Stimulated activated CD8-positive, alpha-beta memory T cell treated with anti-CD3 and anti-CD28 coated beads, Interleukin-15, amount 100 ng/mL, for 1 hour (primary cell): ENCODE results near the gene ERC2.

Experiments
- DNase-seq: peaks from one replicate; pipeline ENCODE4 v3.0.0-alpha.2; 2020; ENCODE audit warnings: low read depth

Gene ERC2

DNA sequence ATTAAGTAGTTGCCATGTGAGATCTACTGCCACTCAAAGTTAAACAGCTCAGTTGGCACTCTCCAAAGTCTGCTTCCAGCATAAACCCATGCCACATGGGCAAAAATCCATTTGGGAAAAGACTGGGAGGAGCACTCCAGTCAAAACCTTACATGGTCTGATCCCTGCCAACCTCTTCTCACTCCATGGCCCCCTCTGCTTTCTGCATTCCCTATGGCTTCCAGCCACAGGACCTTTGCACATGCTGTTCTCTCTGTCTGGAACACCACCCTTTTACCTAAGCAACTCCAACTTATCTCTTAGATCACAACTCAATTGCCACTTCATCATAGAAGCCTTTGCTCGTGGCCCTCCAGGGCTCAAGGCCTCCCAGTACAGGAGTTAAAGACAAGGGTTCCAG is 910.7 kb downstream of the ERC2 start:
- DNase-seq, result no peak

DNA sequence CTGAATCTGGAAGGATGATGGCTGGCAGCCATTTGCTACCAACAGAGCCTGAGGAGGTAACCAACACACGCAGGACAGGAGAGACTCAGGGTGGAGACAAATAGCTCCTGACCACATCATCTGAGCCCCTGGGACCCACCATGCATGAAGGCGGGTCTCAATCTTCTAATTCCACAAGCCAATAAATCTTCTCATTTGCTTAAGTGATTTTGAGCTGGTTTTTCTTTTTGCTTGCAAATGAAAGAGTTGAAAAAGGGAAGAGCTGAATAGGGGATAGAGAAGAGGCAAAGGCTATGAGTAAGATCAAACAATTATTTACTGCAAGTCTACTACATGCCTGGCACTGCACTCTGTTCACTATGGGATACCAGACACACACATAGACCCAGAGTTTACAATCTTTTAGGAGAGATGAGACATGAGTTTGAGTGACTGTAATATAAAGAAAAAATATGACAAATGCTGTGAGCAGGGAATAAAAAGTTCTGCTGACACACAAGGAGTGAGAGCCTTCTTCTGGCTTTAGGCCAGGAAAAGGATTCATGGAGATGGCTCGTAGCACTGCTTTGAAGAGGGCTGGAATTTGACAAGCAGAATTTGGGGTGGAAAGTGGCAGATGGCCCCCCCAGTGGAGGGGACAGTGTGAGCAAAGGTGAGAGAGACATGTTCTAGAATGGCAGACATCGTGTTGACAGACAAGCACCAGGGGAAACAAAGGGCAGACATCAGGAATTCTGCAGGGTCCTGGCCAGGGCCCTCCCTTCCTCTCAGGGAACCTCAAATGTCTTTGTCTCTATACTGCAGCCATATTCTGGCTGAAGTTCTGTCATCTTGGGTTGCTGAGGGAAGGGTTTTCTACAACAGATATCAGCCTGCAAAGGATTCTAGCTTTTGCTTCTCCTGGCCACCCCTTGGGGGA is 911.4 kb downstream of the ERC2 start:
- DNase-seq, result no peak

DNA sequence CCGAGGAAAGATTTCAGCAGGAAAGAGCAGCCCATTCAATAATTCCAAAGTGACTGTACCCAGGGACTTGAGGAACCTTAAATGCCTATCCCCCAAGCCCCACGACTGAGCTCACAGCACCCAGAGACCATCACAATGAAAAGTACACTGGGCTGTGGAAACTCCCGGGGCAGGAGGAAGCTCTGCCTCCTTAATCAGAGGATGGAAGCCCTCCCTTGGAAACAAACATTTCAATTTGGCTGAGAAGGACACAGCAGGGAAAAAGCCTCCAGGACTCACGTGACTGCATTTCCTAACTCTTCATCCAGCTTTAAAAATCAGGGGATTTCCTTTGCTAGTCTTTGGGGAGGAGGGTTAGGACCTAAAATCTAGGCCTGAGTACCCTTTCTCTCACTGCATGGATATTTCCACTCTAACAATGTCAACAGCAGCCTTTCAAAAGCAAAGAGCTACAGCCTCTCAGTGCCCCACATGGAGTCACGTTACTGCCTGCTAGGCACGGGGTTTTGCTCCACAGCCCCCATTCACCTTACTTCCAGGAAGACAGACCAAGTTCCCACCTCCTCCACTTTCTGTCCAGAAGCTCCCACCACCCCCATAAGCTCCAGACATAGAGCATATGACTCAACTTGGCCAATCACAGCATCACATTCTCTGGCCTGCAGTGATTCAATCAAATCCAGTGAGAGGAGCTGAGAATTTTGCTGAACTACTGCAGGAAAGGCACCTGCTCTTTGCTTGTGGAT is 912.2 kb downstream of the ERC2 start:
- no peak for DNase-seq

DNA sequence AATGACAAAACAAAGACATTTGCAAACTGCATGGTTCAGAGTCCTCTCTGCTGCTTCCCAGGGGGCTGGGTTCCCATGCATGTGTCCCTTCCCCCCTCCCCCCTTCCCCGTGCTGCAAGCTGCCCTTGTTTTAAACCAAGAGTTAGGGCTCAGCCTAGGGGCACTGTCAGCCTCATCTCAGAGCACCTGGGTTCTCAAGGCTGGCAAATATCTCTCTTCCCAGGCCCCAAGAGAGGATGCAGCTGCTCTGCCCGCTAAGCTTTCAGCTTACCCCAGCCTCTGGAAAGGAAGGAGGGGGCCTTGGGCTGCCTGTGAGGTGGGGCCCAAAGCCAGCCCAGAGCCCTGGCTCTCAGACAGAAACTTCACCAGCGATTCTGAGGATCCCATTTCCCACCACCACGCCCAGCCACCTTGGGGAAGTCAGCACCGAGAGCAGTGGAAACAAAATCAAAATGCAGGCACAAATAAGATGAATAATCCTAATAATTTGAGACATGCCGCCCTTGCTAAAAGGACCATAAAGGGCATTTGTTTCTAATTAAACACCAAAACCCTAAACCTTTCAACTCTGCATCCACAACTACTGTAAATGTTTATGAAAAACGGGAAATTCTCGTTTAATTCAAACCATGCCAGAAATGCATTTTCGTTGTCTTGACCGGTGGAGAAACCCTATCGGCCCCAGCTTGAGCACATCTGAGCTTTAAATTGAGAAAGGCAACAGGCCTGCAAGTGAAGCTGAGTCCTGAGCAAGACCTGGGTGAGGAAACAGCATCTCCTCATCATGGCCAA is 913.4 kb downstream of the ERC2 start:
- DNase-seq, result no peak

DNA sequence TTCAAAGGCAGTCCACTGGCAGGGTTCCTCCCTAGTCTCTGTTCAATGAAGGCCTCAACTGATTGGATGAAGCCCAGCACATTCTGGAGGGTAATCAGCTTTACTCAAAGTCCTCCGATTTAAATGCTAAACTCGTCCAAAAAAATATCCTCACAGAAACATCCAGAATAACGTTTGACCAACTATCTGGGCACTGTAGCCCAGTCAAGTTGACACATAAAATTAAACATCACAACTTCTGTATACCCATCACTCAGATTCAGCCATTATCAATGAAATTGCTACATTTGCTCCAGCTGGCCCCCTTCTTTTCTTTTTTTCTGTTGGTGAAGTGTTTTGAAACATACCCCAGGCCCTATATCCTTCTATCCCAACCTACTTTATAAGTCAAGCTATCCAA is 916.6 kb downstream of the ERC2 start:
- no peak for DNase-seq

DNA sequence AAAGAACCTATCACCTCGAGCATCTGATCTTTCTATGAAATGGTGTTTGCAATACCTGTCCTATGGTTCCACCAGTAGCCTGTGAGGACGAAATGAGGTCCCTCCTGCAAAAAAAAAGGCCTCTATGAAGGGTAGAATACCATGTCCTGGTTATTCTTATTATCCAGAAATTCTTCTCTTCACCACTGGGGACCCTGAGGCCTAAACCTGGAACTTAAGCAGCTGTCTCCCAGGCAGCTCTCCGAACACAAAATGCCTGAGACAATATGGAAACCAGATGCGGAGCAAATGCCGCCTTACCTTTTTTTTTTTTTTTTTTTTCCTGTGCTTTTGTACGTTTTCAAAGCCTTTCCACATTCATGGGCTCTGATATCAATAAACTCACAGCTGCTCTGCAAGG is 919.1 kb downstream of the ERC2 start:
- no peak for DNase-seq

DNA sequence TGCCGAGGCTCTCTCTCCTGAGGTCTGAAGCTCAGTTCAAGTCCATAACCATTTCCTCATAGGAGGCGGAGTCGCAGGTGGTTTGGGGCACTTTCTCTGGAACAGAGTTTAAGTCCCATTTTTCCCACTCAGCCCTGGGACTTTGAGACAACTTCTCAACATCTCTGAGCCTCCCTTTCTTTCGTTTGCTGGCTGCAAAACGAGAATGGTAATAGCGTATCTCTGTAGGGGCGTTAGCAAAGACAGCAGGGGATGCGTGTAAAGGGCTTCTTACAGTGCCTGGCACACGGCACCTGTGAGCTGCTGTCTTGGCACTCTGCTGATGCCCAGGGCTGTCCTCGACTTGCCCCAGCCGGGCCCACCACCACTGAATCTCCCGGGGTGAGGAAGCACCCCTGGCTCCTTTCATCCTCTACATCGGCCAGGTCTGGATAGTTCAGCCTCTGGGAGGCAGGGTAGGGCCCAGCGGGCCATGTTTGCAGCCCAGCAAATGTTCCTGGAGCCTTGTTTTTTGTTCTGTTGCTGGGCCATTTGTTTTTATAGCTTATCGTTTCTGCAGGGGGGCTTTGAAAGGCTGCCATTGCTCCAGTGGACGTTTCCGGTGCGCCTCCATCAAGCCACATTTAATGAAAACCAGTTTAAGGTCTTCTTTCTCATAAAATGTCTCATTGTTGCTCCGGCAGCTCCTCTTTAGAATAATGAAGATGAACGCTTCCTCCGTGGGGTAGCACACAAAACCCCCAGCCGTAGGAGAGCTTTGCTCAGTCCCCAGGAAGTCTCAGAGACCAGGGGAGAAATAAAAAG is 921.2 kb downstream of the ERC2 start:
- DNase-seq, result no peak

DNA sequence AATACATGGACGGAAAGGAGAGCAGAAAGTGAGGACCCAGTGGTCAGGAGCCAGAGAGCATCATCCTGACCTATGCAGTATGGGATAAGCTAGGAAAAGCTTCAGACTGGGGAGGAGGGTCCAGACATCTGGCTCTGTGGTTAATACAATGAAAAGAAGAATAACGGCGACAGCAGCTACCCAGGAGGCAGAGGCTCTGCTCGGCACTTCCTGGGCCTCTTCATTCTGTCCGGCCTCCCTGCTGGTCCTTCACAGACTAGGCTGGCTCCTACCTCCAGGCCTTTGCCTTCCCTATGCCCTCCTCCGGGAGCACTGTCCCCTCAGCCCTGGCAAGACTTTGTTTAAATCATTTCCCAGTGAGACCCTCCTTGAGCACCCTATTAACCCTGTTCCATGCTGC is 922.3 kb downstream of the ERC2 start:
- no peak for DNase-seq

DNA sequence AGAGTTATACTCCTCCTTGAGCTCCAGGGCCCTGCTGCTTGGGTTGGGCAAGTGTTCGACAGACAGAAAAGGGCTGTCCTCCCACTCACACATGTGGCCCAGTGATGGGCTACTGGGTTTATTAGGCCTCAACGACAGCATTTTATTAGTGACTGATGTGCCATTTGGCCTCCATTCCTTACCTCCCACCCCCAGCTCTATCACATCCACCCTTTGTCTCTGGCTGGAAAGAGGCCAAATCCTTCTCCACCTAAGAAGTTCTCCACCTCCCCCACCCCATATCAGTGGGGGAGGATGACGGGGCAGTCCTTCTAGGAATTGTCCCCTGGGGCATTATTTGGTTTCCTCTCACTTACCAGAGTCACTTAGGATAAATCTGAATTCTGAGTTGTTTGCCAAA is 924.0 kb downstream of the ERC2 start:
- DNase-seq, result no peak

DNA sequence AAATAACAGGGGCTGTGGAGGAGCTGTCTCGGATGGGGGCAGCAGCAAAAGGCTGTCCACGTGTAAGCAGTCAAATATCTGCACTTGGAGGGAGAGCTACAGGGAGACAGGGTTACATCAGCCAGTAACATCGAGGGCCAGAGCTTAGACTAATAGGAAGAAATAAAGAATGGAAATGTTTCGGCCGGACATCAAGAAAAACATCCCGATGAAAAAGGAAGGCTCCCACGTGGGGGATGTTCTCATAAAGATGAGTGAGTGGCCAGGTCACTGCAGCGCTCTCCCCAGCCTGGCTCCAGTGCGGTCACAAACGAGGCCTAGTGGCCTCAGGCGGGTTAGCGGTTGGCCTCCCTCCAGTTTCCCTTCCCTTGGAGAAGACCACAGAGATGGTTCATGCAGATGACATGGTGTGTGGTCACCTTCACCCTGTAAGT is 925.1 kb downstream of the ERC2 start:
- no peak for DNase-seq

DNA sequence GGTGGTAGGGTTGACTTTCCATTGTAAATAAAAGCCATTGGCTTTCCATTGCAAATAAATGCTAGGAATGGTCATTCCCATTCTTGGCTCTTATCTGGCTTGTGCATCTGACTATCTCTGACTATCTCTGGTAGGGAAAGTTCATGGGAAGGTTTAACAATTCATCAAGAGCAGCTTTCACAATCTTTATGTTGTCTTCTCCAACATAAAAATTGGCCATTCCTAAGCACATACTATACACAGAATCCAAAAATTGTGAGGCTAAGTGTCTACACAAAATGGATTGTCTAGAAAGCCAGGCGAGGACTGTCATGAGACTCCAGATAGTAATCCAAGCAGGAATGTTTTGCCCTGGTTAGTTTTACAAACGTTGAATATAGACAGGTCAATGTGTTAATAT is 926.8 kb downstream of the ERC2 start:
- DNase-seq, result no peak

DNA sequence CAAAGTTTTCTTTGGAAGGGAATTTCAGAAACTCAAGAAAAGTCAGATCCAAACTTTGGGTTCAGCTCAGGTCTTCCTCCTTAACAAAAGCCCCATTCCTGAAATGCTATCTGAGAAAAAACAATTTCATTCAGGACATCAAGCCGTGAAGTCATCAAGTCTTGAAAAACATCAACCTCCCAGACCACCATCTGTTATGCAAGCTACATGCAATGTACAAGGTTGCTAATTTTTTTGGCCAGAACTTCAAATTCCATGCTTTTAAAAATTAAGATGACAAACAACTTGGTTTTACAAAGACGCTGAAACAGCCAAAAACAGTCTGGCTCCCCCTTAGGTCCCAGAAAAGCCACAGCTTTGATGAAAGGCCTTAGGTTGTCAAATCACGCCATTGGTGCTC is 927.3 kb downstream of the ERC2 start:
- DNase-seq, result no peak

DNA sequence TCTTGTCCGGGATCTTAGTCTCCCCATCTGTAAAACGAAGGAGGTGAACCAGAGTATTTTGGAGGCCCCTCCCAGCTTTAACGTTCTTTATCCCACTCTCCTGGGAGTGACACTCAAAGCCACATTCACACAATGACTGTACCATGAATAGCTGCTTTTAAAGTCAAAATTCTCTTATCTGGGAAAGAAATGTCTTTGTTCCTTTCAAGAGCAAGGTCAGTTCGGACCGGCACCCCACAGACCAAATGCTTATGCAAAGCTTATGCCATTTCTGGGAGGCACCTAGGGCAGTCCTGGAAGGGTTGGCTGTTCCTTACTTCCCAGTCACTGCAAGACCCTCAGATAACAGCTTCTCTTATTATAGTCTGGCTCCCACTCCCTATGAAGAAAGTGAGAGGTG is 927.7 kb downstream of the ERC2 start:
- no peak for DNase-seq

DNA sequence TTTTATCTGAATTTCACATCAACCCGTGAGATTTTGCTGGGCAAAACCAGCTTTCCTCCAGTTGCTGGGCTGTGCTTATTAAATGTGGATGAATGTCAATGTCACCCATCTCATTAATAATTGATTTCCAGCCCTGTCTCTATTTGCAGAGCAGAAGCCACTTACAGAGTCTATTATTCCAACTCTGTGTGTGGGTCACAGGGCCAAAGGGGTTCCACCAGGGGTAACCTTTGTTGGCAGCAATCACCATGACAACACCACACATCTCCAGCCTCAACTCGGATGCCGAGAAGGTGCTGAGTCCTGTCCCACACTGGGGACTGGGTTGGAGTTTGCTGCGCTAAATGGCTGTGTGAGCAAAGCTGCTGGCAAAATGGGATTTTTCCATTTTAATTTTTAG is 930.1 kb downstream of the ERC2 start:
- no peak for DNase-seq

DNA sequence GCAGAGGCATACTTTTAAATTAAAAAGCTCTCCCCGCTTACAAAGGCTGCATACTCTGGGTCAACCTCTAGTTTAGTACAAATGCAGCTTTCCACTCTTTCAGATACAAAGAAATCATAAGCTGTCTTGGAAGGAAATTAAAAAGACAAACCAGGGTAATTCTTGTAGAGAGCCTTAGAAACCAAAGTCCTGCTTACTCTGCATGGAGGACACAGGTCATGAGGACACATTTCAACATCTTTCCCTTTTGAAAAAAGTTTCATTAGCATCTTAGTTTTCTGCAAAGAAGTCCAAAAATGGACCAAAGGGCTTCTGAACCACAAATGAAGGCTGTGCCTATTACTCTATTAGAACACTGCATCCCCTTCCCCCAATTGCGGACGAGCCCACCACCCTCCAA is 930.7 kb downstream of the ERC2 start:
- DNase-seq, result no peak

DNA sequence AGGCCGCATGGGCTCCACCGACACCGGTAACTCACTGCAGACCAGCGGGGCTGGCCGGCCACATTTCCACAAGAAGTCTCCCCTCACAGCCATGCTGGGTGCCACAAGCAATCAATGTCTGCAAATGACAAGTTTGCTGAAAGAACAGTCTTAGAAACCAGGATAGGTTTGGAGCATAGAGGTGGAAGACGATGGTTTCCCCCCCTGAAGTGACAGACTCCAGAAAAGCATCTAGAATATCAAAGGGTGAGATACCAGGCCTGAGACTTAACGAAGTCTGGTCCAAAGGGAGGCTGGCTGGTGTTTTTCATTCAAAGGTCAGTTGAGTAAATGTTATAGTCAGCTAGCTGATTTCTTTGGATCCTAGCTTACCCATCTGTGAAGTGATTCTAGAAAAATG is 931.1 kb downstream of the ERC2 start:
- no peak for DNase-seq

DNA sequence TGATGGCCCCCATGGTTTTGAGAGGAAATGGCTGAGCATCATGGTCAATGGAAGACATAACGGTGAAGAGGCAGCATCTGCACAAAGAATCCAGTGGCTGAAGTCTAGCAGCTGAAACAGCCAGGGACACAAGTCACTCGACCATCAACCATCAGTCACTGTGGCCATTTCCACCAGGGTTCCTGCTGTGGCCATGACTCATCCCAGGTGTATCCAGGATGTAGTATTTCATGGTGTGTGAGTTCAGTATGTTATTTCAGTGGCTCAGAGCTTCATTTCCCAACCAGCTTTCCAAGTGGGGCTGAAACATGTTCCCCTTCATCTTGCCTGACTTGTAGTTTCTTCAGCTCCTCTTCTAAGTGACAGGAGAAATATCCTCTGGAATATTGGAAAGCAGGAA is 933.4 kb downstream of the ERC2 start:
- DNase-seq, result no peak

DNA sequence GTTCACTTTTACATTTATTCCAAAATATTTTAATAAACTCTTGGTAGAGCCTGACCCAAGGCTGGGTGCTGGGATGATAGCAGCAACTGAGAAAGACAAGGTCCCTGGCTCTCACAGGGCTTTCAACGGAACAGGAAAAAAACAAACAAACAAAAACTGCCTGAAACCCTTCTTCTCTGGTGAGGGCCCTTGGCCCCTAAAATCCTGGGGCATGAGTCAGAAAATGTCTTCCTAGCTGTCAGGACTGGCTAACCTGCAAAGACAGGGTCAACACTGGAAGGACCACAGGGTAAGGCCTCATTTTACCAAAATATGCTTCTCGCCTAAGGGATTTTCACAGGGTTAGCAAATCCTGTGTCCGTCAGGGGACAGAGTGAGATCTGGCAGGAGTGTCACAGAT is 935.5 kb downstream of the ERC2 start:
- no peak for DNase-seq

DNA sequence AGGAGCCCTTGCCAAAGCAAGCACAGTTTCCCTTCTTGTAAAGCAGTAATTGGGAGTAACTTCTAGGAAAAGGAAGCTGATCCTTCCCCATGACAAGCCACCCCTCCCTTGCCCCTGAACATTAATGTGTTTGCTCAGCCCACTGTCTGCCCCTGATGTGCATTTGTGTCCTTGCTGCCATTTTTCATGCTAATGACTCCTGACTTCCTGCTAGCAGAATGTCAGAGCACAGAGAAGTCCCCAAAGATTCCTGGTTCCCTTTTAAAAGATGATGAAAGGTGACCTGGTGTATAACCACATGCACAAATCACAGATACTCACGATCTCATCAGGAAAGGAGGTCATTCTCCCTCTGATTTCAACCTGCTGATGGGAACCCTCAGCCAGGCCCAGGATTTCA is 936.9 kb downstream of the ERC2 start:
- DNase-seq, result no peak

DNA sequence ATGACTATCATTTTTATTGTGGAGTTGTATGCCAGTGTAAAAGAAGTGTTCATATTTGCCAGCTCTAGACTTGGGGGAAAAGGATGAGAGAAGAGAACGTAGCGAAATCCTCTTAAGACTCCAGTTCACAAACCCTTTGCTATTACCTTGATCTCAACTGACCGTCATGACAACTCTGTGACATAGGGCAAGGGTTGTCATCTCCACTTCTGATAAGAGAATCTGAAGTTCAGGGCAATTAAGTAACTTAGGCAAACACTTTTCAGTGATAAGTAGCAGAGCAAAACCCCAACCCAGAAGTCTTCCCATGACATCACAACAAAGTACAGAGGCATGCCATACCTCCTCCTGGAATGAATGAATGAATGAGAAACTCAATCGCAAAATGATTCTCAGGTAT is 940.9 kb downstream of the ERC2 start:
- no peak for DNase-seq

DNA sequence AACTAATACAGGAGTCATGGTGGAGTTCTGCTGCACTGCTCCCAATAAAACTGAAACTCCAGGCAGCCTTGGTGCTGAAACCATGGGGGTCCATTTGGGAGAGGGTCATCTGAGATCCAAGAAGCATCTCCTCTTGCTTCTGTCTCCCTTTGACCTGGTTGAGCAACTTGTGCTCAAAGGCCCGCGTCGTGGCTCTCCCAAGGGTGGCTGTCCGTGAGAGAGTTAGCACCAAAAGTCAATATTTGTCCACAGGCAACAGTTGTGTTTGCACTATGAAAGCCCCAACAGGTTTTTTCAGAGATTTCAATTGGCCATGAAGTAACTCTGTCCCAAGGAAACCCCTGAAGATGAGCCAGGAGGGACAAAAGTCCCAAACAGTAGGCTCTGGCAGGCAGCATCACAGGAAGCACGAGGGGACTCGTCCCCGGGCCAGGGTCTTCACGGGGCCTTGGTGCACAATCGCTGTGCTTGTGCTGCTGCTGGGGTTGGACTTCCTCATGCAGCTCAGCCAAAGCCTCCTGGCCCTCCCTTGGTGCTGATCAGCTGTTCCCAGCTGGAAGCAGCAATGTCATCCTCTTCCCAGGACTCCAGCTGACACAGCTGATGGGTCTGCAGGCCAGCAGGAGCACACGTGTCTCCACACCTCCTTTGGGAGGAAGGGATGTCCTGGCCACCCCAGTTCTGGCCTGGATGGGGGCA is 941.8 kb downstream of the ERC2 start:
- DNase-seq, result no peak
